H54 (cell line): ENCODE data around the gene ERFL.

Experiments
- DNase-seq: peaks from one replicate; pipeline ENCODE4 v3.0.0; 2011; ENCODE audit warnings: low spot score, mixed read lengths; ENCODE audit not compliant: insufficient read length
- FAIRE-seq: peaks from 3 replicates; lab custom pipeline; 2011; peaks lifted over from hg19 to GRCh38; lab: Jason Lieb, UNC
- POLR2A ChIP-seq: IDR thresholded peaks from 2 replicates; pipeline ENCODE4 v1.6.1; 2011; ENCODE audit warnings: low read depth, mild to moderate bottlenecking, low read length

ERFL gene

DNA sequence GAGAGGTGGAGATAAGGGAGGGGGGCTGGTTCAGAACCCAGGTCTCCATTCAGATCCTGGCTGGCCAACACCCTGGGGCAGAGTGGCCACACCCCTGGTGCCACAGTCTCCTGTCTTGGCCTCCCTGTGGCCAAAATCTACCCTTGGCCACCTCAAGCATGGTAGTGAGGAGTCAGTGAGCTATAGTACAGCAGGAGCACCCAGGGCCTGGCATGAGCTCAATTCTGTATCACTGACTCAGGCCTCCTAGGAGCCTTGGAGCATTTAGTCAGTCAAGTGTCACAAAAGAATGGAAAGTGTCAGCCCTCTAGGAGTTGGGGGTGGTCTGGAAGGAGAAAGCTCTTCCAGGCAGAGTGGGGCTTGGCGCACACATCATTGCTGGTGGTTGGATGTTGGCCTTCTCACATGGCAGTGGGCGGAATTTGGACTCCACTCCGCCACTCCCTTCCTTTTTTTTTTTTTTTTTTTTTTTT is 57.8 kb downstream of the ERFL start:
- FAIRE-seq (no peak), DNase-seq (peak; percentile 69)
- no peak for TF ChIP-seq POLR2A

DNA sequence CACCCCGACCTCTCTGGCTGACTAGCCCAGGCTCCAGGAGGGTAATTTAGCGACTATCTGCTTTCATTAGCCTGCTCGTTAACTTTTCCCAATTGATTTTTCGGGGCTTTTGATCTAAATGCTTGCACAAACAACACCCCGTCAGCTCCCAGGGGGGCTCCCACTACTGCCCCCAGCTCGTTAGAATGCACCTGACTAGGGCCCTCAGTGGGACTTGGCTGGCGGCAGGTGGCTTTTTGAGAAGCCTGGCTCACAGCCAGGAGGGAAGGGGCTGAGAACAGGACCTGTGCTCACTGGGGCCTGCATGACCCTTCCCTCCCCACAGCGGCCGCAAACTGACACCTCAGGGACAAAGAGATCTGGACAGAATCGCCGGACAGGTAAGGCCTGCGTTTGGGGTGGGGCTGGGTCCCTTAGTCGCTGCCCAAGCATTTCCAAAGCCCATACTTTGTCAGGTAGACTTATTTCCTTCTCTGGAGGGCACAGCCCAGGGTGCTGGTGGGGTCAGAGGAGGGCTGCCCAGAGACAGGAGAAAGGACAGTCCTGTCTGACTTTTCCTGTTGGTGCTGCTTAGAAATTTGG is 58.8 kb downstream of the ERFL start:
- FAIRE-seq = no peak
- no peak for TF ChIP-seq POLR2A
- DNase-seq = no peak

DNA sequence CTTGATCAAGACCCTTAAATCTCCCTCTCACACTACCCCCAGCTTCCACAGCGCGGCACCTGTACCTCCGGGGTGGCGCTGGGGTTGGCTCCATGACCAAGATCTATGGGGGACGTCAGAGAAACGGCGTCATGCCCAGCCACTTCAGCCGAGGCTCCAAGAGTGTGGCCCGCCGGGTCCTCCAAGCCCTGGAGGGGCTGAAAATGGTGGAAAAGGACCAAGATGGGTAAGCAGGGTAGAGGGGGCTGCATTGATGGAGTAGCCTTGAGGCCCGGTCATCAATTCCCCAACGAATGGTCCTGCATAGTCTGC is 59.3 kb downstream of the ERFL start:
- DNase-seq = no peak
- no peak for FAIRE-seq
- no peak for TF ChIP-seq POLR2A

DNA sequence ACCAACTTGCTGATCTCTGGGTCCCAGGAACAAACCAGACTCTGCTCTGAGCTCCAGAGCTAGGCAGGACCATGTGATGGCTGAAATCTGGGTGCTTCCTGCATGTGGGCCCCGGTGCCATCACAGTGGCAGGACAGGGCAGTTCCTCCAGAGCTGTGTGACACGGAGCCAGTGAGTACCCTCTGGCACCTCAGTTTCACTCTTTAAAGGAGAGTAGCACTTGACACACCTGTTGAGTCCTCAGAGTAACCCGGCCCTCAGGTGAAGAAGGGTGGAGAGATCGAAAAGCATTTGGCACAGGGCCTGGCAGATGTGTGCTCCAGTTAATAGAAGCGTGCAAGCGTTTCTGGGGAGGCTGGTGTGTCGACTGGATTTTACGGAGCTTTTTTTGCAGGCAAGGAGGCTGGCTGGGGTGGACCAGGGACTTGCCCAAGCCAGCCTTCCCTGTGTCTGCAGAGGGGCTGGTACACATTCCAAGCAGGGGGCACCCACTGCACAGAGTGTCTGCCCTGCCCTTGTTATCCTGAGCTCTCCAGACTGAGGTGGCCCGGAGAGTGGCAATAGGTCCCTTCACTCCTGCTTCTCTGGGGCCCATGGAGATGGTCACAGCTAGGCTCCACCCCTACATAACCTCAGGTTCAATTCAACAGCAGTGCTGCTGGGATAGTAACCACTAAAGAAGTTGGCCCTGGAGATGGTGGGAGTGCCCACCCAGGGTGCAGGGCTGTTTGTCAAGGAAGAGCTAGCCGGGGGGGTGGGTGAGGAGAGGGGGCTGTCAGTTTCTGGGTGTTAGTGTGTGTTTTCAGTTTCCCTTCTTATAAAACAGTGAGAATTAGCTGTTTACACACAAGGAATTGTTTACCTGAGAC is 59.9 kb downstream of the ERFL start:
- no peak for DNase-seq
- FAIRE-seq = no peak
- no peak for TF ChIP-seq POLR2A

DNA sequence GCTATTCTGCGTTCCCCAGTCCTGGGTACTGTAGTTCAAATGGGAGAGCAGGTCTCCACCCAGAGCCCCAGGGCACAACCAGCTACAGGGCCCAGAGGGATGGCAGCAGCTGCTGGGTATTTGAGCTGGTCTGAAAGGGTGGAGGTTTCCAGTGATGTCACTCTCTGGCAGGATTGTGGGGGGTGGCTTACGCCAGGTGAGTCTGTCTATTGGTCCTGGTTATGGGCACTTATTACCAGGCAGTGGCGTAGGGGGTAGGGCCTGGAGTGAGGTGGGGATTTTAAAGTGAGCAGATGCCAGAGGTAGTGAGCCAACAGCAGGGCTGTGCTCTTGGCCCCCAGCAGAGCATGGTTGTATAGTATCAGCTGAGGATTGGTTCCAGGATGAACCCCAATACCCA is 62.0 kb downstream of the ERFL start:
- FAIRE-seq (no peak), DNase-seq (no peak)
- TF ChIP-seq POLR2A = no peak

DNA sequence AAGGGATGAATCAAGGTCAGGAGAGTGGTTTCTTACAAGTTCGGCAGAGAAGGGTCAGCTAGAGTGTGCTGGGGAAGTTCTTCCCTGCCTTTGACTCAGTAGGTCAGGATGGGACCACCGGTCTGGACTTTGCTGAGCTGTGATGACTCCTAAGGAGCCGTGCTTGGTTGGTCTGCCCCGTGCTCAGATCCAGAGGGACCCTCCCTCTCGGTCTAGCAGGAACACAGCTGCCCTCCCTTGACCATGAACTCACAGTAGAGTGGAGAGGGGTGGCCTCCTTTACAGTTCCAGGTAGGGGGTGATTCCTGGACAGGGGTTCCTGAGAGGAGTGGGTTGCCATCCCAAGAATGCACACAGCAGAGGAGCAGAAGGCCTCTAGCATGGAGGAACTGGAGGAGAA is 63.9 kb downstream of the ERFL start:
- FAIRE-seq (no peak), DNase-seq (no peak)
- TF ChIP-seq POLR2A = no peak

DNA sequence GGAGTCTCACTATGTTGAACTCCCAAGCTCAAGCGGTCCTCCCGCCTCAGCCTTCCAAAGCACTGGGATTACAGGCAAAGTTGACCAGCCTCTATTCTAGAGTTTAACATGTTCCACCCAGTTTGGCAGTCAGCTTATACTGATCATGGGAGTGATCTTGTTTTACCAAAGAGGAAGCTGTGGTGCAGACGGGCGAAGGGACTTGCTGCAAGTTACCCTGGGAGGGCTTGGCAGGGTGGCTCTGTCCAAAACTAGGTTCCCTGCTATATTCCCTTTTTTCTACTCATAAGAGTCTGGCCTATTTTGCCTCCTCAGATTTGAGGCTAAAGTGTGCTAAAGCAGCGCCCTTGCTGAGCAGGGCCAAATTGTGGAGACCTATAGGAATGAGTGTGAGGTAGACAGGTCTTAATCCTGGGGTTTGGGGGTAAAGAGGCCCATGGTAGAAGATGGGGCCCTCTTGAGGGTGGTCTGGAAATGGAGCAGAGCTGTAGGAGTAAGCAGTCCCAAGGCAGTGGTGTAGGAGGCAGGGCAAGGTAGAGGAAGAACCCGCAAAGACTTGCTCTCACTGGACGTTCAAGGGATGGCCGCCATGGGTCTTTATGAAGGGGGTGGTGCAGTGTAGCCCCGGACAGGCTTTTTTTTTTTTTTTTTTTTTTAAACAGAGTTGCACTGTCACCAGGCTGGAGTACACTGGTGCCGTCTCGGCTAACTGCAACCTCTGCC is 64.9 kb downstream of the ERFL start:
- no peak for FAIRE-seq
- DNase-seq = no peak
- TF ChIP-seq POLR2A = no peak

DNA sequence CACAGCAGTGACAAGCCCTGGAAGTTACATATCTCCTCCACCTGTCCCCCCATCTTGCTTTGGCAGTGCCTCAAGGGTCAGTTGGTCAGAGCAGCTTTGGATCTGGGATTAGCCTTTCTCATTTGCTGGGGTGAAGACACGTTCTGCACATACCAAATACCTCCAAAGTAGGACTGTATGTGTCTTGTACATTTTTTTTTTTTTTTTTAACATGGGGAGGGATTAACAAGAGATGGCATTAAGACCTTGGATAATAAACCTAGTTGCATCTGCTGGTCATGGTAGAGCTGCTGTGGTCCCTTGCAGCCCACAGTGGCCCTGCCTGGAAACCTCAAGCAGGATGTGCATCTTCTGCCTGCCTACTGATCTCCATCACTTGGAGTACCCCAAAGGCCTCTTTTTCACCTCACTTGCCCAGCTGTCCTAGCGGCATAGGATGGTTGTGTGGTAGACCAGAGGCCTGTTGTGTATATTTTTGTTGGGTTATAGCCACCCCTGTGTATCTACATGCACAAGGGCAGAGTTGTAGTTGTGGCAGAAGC is 65.7 kb downstream of the ERFL start:
- no peak for TF ChIP-seq POLR2A
- FAIRE-seq = no peak
- DNase-seq = no peak

DNA sequence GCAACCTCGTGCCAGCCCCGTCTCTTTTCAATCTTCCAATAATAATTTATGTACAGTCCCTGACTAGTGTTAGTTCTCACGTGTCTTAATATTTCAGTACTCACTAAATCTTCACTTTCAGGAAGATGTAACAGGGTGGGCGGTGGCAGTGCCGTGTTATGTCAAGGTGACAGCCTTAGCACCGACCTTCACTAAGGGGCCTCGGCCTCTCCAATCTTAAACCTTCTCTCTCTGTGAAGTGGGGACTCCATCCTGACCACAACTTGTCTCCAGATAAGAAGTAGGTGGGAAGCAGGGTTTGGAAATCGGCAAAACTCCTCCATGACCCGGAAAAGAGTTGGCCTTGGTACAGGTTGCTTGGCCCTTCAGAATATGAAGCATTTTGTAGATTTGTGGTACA is 66.4 kb downstream of the ERFL start:
- no peak for DNase-seq
- no peak for TF ChIP-seq POLR2A
- FAIRE-seq = no peak

DNA sequence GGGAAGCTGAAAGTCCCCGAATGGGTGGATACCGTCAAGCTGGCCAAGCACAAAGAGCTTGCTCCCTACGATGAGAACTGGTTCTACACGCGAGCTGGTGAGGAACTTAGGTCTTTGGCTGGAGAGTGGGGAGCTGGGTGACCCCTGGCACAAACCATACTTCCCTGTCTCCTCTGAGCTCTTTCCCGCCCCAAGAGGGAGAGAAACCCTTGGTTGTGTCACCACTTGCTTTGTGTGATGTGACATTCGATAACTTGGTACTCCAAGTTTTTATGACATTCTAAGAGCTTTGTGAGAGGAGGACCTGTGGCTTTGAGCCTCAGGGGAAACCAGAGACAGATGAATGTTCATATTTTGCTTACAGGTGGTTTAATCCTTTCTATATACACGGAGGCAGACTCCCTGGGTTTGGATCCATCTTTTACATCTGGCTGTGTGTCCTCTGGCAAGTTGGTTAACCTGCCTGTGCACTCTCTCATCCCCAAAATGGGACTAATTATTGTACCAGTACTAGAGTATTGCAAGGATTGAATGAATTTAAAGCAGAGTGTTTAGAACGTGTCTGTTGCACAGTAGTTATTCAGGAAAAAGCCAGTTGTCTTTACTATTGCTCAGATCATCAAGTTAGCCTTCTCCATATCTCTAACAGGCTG is 67.0 kb downstream of the ERFL start:
- FAIRE-seq (no peak), DNase-seq (no peak)
- no peak for TF ChIP-seq POLR2A

DNA sequence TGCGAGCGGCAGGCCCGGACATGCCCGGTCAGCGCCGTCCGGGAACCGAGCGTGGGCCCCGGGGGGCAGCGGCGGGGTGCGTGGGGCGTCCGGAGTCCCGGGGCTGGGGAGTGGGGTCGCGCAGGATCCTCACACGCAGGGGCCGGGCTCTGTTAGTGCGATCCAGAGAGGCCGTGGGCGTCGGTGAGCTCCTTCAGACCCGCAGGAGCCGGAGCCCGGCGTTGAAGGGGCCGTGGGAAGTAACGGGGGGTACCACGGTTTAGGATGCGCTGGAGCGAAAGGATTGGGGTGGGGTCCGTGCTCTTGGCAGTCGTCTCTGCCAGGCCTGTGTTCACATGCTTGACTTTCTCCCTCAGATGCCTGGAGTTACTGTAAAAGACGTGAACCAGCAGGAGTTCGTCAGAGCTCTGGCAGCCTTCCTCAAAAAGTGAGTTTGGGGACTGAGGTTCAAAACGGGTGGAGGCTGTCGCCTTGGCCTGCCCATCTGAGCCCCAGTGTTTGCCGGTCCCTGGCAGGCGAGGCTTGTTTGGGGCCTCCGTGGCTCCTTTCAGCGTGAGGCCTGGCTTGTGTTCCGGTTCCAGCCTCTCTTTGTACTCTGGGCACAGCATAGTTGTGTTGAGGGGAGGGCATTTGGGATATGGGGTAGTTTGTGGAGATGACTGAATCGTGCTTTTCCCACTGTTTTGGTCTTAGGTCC is 67.7 kb downstream of the ERFL start:
- no peak for FAIRE-seq

DNA sequence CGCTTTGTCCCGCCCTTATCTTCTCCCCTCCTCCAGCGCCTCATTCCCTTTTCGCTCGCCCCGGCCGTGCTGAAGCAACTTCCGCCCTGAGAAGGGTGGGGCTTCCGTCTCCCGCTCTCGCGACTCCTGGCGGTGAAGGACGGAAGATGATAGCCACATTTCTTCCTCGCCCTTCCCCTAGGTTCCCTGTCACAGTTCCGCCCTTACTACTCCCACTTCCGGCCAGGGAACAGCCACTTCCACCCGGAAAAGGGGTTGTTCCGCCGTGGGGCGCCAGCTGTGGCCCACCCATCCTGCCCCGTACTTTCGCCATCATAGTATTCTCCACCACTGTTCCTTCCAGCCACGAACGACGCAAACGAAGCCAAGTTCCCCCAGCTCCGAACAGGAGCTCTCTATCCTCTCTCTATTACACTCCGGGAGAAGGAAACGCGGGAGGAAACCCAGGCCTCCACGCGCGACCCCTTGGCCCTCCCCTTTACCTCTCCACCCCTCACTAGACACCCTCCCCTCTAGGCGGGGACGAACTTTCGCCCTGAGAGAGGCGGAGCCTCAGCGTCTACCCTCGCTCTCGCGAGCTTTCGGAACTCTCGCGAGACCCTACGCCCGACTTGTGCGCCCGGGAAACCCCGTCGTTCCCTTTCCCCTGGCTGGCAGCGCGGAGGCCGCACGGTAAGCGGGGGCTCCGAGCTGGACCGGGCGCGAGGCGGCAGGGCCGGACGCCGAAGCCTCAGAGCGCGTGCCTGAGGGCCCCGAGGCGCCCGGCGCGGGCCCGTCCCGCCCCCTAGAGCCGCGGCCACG is 68.4 kb downstream of the ERFL start, which contains the start of gene RPS19:
TSS of gene RPS19 (plus strand) at position 638 of the 801 bp plus-strand sequence. CDS start 520 bp downstream, outside the sequence.
- FAIRE-seq = peak; percentile 80
- peak; percentile 98 for DNase-seq
- TF ChIP-seq POLR2A = peak; percentile 90

More for the DNA sequence above, 67.7 kb downstream of the ERFL start:
- no peak for DNase-seq
- TF ChIP-seq POLR2A = no peak

DNA sequence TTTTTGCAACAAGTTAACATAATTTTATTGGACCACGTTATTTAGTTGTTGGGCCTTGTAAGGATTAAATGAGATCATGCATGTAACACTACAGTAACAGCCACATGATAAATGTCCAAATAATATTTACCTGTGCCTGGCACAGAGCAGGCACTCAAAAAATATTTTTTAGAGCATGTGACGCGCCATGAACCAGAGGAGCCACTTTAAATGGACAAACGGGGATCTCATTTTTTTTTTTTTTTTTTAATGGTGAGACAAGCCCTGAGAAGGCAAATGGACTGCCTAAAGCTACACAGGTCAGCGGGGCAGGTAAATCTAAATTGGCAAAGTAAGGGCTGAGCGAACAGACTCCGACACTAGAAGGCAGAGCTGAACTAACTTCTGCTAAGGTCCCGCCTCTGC is 69.0 kb downstream of the ERFL start:
- FAIRE-seq (no peak), DNase-seq (no peak)
- TF ChIP-seq POLR2A = no peak
